Activated CD4-positive, alpha-beta T cell treated with anti-CD3 and anti-CD28 coated beads, Interleukin-10, Interleukin-2, amounts not matched to agents 100 ng/mL and 50 ng/mL, durations not matched to agents 16 hours and 8 hours (primary cell): Measurements from ENCODE around the gene SMO.
"Not testable (repeated sequence)": the region's sequence is repeated elsewhere in the genome, so short reads cannot be mapped to it uniquely, and the experiment has no call there.

Source experiments
- DNase-seq: peaks from one replicate; pipeline ENCODE4 v3.0.0-alpha.2; 2020

SMO gene

DNA sequence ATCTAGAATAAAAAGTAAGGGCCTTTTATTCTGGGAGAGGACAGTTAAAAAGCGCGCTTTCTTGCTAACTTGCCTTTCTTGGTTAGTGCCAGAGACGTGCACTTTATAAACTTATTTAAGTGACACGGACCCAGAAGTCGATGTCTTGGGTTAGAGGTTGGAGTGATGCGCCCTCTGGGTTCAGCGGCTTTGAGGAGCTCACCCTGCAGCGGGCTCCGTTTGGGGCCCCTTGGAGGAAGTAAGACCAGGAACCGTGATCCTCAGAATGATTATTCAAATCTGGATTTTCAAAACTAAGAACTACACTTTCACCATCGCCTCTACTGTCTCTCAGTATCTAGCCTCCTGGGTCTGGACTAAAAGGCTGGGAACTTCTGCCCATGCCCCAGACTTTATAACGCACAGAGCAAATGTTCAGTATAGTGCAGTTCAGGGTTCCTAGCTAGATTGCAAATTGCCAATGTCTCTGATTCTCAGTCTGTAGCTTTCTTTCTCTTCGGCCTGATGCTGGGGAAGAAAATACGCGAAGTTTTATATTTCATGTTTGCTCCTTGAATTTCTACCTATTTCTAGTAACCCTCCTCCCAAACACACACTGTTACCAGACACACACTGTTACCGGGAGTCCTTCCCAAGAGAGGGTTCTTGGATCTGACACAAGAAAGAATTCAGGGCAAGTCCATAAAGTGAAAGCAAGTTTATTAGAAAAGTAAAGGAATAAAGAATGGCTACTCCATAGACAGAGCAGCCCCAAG, 18.6 kb upstream of the SMO start:
- peak; percentile 73 for DNase-seq

- no peak for DNase-seq
Observed at GRCh38 chr7:129170441-129171021, 17.9 kb upstream of the SMO start.

DNA sequence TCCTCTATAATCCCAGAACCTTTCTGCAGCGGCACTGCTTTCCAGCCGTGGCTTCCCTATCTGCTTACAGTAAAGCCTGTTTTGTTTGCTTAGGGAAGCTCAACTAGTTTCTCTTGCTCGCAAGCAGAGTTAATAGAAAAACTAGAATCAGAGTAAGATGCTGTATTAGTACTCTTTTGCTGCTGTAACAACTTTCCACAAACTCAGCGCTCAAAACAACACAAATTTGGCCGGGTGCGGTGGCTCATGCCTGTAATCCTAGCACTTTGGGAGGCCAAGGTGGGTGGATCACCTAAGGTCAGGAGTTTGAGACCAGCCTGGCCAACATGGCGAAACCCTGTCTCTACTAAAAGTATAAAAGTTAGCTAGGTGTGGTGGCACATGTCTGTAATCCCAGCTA, 14.6 kb upstream of the SMO start:
- DNase-seq: not testable (repeated sequence)

DNA sequence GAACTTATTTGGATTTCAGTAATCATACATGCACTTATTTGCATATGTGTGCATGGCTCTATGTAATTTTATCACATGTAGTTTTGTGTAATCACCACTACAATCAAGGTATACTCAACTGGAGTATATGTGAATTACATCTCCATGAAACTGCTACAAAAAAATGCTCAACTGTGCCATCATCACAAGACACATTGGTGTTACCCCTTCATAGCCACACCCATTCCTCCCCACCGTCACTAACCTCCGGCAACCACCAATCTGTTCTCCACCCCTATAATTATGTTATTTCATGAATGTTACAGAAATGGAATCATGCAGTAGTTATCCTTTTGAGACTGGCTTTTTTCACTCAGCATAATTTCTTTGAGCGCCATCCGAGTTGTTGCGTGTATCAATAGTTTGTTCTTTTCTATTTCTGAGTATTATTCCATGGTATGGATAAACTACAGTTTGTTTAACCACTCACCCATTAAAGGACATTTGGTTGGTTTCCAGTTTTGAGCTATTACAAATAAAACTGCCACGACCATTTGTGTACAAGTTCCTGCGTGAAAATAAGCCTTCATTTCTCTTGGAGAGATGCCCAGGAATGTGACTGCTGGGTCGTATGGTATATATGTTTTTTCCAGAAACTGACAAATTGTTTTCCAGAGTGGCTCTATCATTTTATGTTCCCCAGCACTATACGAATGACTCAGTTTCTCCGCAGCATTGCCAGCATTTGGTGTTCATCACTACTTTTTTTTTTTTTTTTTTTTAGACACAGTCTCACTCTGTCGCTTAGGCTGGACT, 11.3 kb upstream of the SMO start:
- no peak for DNase-seq

DNA sequence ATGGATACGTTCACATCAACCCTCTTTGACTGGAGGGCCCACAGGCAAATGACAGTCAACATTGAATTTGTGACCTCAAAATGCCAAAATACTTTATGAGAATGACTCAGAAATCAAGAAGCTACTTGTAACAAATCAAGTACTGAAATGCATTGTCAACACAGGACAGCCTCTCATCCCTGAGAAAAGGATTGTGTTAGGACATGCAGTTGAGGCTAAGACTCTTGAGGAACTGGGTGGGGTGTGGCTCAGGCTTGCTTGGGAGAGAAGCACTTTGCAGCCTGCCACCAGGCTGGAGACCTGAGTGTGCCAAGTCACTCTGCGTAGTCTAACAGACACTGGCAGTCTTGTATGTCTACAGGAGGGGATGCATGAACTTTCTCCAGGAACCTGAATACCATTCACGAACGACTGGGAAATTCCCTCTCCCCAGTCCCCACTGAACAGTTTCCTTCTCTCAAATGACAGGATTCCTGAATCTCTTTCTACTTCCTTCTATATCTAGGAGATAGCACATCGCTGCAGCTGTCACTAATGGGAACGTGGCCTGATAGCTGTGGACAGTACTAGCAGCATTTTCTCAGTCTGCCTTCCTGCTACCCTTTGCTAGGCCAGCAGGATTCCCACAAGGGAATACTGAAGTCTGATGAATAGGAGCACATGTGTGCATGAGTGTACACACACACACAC, 3.3 kb upstream of the SMO start:
- no peak for DNase-seq

- no peak for DNase-seq
Observed at GRCh38 chr7:129186749-129187260, 1.6 kb upstream of the SMO start.

GRCh38 chr7:129187681-129188371, 607 bp upstream of the SMO start:
- DNase-seq: no peak

GRCh38 chr7:129188892-129189660, 643 bp downstream of the SMO start:
- no peak for DNase-seq

DNA sequence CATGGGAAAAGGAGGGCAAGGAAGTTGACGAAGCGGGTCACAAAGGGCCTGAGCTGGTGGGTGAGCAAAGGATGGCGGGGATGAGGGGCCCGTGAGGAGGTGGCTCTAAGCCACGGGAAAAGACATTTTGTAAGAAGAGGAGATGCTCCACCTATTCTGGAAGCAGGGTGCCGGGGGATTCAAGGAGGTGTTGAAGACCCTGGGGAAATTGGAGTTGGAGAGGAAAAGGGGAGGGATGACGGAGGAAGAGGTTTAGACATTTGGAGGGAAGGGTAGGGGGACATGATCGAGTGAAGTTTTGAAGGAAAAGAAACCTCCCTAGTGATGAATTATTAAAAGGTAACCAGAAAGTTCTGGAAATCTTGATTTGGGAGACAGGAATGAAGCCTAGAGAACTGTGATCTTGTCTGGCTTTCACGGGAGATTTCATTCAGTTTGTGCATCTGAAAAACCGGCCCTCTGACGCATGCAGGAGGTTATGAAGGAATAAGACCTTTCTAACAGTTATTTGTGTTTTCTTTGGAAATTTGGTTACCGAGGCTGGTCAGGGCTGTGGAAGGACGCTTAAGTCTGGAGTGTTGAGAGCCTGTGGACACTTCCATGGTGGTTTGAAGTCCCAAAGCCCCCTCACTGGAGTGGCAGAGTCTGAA, 1.4 kb downstream of the SMO start:
- DNase-seq: no peak

DNA sequence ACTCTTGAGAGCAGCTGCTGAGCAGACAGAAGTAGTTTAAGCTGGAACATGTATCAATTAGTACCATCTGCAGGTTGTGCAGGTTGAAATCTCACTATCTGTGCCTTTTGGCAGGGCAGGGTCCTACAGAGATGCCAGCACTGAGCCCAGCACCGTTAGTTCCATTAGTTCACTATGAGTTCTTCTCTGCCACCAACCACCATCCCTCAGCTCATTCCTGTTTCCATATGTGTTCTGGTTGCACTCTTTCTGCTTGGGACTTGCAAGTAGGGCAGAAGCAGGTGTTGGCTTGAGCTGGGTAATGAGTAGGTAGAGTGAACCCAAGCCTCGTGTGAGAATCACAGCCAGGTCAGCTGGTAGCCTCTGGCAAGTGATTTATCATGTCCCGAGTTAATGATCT, 2.8 kb downstream of the SMO start:
- no peak for DNase-seq

GRCh38 chr7:129193892-129194291, 5.5 kb downstream of the SMO start:
- DNase-seq: no peak

DNA sequence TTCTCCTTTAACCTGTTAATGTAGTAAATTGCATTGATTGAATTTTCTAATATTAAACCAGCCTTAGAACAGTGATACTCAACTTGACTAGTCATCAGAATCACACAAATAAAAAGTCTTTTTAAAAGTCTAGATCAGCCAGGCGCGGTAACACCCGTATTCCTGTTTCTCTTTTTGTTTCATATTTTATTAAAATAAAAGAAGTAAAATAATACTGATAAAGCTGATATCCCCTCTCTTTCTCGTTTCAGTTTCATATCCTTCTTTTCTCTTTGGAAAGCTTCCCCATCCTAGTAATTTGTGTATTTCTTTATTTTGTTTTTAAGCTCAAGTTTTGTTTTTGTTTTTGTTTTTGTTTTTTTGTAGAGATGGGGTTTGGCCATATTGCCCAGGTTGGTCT, 9.3 kb downstream of the SMO start:
- no peak for DNase-seq

GRCh38 chr7:129199406-129199805, 11.0 kb downstream of the SMO start:
- no peak for DNase-seq

GRCh38 chr7:129202058-129202777, 13.8 kb downstream of the SMO start:
- no peak for DNase-seq

DNA sequence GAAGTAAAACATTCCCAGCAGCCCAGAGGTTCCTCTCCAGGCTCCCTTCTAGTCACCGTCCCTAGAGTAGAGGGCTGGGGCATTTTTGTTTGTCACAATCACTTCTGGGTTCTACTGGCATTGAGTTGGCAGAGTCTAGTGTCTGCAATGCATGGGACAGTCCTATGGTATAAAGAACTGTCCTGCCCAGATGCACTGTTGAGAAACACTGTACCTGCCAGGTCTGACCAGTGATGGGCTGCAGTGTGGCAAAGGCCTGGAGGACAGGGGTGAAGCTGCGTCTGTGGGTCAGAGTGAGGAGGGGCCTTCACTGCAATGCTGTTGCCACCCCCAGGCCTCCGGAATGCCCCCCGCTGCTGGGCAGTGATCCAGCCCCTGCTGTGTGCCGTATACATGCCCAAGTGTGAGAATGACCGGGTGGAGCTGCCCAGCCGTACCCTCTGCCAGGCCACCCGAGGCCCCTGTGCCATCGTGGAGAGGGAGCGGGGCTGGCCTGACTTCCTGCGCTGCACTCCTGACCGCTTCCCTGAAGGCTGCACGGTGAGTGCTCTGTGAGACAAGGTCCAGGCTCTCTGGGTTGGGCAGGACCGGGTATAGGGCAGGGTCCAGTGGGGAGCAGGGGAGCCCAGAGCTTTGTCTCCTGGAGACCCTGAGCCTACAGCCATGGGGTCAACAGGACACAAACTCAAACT, 14.8 kb downstream of the SMO start:
- no peak for DNase-seq

GRCh38 chr7:129205126-129205818, 16.8 kb downstream of the SMO start:
- no peak for DNase-seq

DNA sequence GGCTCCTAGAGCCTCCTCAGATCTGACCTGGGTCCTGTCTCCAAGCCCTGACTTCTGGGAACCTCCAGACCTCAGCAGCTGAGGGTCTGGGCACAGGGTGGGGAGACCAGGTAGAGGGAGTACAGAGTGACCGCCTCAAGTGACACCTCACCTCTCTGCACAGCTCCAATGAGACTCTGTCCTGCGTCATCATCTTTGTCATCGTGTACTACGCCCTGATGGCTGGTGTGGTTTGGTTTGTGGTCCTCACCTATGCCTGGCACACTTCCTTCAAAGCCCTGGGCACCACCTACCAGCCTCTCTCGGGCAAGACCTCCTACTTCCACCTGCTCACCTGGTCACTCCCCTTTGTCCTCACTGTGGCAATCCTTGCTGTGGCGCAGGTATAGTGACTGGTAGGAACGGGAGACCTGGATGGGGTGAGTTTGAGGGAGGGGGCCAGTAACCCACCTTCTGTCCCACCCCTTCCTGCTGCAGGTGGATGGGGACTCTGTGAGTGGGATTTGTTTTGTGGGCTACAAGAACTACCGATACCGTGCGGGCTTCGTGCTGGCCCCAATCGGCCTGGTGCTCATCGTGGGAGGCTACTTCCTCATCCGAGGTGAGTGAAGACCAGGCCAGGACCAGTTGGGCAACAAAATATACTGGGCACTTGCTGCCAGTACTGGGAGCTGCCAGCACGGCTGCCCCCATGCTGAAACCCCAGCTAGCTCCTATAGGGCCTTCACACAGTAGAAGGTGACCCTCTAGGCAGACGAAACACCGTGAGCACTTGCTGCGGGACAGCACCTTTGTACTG, 17.8 kb downstream of the SMO start:
- no peak for DNase-seq

GRCh38 chr7:129208667-129209066, 20.2 kb downstream of the SMO start:
- no peak for DNase-seq
